Measurements from ENCODE around the gene TCHH.
"Not testable (repeated sequence)": the region's sequence is repeated elsewhere in the genome, so short reads cannot be mapped to it uniquely, and the experiment has no call there.

The TCHH gene

GRCh38 chr1:152153996-152154395 is 38.8 kb upstream of the TCHH start:
- DNase-seq (ENCODE audit: low spot score) (no peak), ATAC-seq (ENCODE audit: low read depth) (no peak)
- Histone ChIP-seq H3K9me3 (ENCODE audit: severe bottlenecking) (no peaks in the 10 kb centered on the region), H3K36me3 (ENCODE audit: low read depth) (no peaks in the 10 kb centered on the region), H3K27me3 (ENCODE audit: insufficient read depth, poor library complexity, severe bottlenecking) (no peaks in the 10 kb centered on the region), H3K4me3 (ENCODE audit: severe bottlenecking) (no peak overlapping the region), H3K27ac (ENCODE audit: poor library complexity, severe bottlenecking) (no peak overlapping the region), H3K4me1 (ENCODE audit: insufficient read depth, poor library complexity, severe bottlenecking) (no peaks in the 10 kb centered on the region)
- TF ChIP-seq, protein P1, sequence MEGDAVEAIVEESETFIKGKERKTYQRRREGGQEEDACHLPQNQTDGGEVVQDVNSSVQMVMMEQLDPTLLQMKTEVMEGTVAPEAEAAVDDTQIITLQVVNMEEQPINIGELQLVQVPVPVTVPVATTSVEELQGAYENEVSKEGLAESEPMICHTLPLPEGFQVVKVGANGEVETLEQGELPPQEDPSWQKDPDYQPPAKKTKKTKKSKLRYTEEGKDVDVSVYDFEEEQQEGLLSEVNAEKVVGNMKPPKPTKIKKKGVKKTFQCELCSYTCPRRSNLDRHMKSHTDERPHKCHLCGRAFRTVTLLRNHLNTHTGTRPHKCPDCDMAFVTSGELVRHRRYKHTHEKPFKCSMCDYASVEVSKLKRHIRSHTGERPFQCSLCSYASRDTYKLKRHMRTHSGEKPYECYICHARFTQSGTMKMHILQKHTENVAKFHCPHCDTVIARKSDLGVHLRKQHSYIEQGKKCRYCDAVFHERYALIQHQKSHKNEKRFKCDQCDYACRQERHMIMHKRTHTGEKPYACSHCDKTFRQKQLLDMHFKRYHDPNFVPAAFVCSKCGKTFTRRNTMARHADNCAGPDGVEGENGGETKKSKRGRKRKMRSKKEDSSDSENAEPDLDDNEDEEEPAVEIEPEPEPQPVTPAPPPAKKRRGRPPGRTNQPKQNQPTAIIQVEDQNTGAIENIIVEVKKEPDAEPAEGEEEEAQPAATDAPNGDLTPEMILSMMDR (IDR thresholded peaks at IDR 0.05; ENCODE audit: poor library complexity, severe bottlenecking) = no peak

GRCh38 chr1:152151646-152152045 is 36.4 kb upstream of the TCHH start:
- H3K27ac ChIP-seq (ENCODE audit: poor library complexity, severe bottlenecking) = no peak overlapping the region
- no peaks in the 10 kb centered on the region for H3K27me3 ChIP-seq (ENCODE audit: insufficient read depth, poor library complexity, severe bottlenecking)
- no peaks in the 10 kb centered on the region for H3K36me3 ChIP-seq (ENCODE audit: low read depth)
- TF ChIP-seq, protein P1 (IDR thresholded peaks at IDR 0.05; ENCODE audit: poor library complexity, severe bottlenecking) = no peak
- no peak for DNase-seq (ENCODE audit: low spot score)
- ATAC-seq (ENCODE audit: low read depth) = no peak
- no peaks in the 10 kb centered on the region for H3K4me1 ChIP-seq (ENCODE audit: insufficient read depth, poor library complexity, severe bottlenecking)
- peaks cover 2% of the 10 kb centered on the region for H3K9me3 ChIP-seq (ENCODE audit: severe bottlenecking)
- no peak overlapping the region for H3K4me3 ChIP-seq (ENCODE audit: severe bottlenecking)

DNA sequence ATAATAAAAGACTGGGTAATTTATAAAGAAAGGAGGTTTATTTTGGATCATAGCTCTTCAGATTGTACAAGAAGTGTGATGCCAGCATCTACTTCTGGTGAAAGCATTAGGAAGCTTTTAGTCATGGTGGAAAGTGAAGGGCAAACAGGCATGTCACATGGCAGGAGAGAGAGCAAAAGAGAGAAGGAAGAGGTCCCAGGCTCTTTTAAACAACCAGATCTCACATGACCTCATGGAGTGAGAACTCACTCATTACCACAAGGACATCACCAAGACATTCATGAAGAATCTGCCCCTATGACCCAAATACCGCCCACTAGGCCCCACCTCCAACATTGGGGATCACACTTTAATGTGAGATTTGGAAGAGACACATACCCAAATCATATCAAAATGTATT is 33.7 kb upstream of the TCHH start:
- Histone ChIP-seq H3K9me3 (ENCODE audit: severe bottlenecking) (peaks cover 2% of the 10 kb centered on the region), H3K27me3 (ENCODE audit: insufficient read depth, poor library complexity, severe bottlenecking) (no peaks in the 10 kb centered on the region), H3K4me3 (ENCODE audit: severe bottlenecking) (no peak overlapping the region), H3K27ac (ENCODE audit: poor library complexity, severe bottlenecking) (no peak overlapping the region), H3K36me3 (ENCODE audit: low read depth) (no peaks in the 10 kb centered on the region), H3K4me1 (ENCODE audit: insufficient read depth, poor library complexity, severe bottlenecking) (no peaks in the 10 kb centered on the region)
- TF ChIP-seq, protein P1 (IDR thresholded peaks at IDR 0.05; ENCODE audit: poor library complexity, severe bottlenecking) = no peak
- ATAC-seq (ENCODE audit: low read depth) (no peak), DNase-seq (ENCODE audit: low spot score) (no peak)

GRCh38 chr1:152148051-152148450 is 32.8 kb upstream of the TCHH start:
- H3K4me3 ChIP-seq (ENCODE audit: severe bottlenecking) = no peak overlapping the region
- H3K4me1 ChIP-seq (ENCODE audit: insufficient read depth, poor library complexity, severe bottlenecking) = no peaks in the 10 kb centered on the region
- TF ChIP-seq, protein P1 (IDR thresholded peaks at IDR 0.05; ENCODE audit: poor library complexity, severe bottlenecking) = no peak
- peaks cover 2% of the 10 kb centered on the region for H3K9me3 ChIP-seq (ENCODE audit: severe bottlenecking)
- no peak for DNase-seq (ENCODE audit: low spot score)
- no peaks in the 10 kb centered on the region for H3K27me3 ChIP-seq (ENCODE audit: insufficient read depth, poor library complexity, severe bottlenecking)
- H3K36me3 ChIP-seq (ENCODE audit: low read depth) = no peaks in the 10 kb centered on the region
- H3K27ac ChIP-seq (ENCODE audit: poor library complexity, severe bottlenecking) = no peak overlapping the region
- no peak for ATAC-seq (ENCODE audit: low read depth)

GRCh38 chr1:152145769-152146168 is 30.5 kb upstream of the TCHH start:
- Histone ChIP-seq H3K9me3 (ENCODE audit: severe bottlenecking) (peaks cover 2% of the 10 kb centered on the region), H3K36me3 (ENCODE audit: low read depth) (no peaks in the 10 kb centered on the region), H3K4me1 (ENCODE audit: insufficient read depth, poor library complexity, severe bottlenecking) (no peaks in the 10 kb centered on the region), H3K27ac (ENCODE audit: poor library complexity, severe bottlenecking) (no peak overlapping the region), H3K4me3 (ENCODE audit: severe bottlenecking) (no peak overlapping the region), H3K27me3 (ENCODE audit: insufficient read depth, poor library complexity, severe bottlenecking) (no peaks in the 10 kb centered on the region)
- ATAC-seq (ENCODE audit: low read depth) (no peak), DNase-seq (ENCODE audit: low spot score) (no peak)
- TF ChIP-seq, protein P1 (IDR thresholded peaks at IDR 0.05; ENCODE audit: poor library complexity, severe bottlenecking) = no peak

DNA sequence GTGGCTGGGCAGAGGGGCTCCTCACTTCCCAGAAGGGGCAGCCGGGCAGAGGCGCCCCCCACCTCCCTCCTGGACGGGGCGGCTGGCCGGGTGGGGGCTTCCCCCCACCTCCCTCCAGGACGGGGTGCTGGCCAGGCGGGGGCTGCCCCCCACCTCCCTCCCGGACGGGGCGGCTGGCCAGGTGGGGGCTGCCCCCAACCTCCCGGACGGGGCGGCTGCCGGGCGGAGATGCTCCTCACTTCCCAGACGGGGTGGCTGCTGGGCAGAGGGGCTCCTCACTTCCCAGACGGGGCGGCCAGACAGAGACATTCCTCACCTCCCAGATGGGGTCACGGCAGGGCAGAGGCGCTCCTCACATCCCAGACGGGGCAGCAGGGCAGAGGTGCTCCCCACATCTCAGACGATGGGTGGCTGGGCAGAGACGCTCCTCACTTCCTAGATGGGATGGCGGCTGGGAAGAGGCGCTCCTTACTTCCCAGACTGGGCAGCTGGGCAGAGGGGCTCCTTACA is 29.5 kb upstream of the TCHH start:
- H3K27me3 ChIP-seq (ENCODE audit: insufficient read depth, poor library complexity, severe bottlenecking); ATAC-seq (ENCODE audit: low read depth); H3K4me1 ChIP-seq (ENCODE audit: insufficient read depth, poor library complexity, severe bottlenecking); H3K27ac ChIP-seq (ENCODE audit: poor library complexity, severe bottlenecking); DNase-seq (ENCODE audit: low spot score); H3K36me3 ChIP-seq (ENCODE audit: low read depth); H3K9me3 ChIP-seq (ENCODE audit: severe bottlenecking); H3K4me3 ChIP-seq (ENCODE audit: severe bottlenecking): not testable (repeated sequence)

All from RWPE2 (cell line).